ENCODE data around the gene RNF121.

Gene RNF121

DNA sequence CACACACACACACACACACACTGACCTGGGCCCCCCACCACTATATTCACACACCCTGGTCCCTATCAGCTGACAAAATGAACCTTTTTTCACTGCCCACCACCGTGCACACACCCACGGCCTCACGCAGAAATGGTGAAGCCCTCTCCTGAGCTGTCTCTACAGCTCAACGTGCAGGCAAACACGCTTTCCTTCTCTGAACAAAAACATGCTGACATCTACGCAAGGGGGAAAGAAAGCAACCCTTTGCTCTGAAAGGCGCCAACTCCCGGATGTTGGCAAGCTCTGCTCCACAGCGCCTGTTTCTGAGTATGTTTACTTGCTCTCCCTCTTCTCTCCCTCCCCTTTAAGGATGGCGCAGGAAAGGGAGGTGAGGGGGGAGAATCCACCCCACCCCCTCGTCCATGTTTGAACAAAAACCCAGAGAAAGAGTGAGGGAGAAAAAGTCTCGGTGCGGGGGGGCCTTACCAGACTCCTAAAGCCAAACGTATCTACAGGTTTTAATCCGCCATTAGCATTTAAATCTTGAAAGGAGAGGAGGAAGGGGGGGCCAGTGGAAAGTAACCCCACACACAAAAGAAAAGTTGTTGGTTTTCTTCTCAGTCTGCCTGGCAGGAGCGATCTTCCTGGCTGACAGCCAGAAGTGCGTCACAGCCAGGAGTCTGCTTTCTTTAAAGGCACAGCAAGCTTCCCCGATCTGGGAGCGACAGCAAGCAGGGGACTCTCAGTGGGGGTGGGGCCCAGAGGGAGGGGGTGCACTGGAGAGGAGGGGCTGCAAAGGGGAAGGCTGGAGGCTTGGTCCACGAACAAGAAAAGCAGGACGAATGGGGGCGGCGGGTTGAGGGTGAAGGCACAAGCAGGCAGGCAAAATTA, 111.9 kb downstream of the RNF121 start:
- no peaks in the 10 kb centered on the region for H3K9me3 ChIP-seq (replicated peaks; ENCODE audit: insufficient read depth, low read length)
- no peaks in the 10 kb centered on the region for H3K27me3 ChIP-seq (replicated peaks; ENCODE audit: insufficient read depth, low read length)
- H2AFZ ChIP-seq (ENCODE audit: low read length) = 0 out of 2 replicates have a peak overlapping the region, but pooled peaks have one; percentile 30
- H3K36me3 ChIP-seq (replicated peaks; ENCODE audit: insufficient read depth, low read length) = no peaks in the 10 kb centered on the region
- TF ChIP-seq EZH2phosphoT487 (IDR thresholded peaks at IDR 0.05; ENCODE audit: low read length) = no peak
- TF ChIP-seq, protein P1, sequence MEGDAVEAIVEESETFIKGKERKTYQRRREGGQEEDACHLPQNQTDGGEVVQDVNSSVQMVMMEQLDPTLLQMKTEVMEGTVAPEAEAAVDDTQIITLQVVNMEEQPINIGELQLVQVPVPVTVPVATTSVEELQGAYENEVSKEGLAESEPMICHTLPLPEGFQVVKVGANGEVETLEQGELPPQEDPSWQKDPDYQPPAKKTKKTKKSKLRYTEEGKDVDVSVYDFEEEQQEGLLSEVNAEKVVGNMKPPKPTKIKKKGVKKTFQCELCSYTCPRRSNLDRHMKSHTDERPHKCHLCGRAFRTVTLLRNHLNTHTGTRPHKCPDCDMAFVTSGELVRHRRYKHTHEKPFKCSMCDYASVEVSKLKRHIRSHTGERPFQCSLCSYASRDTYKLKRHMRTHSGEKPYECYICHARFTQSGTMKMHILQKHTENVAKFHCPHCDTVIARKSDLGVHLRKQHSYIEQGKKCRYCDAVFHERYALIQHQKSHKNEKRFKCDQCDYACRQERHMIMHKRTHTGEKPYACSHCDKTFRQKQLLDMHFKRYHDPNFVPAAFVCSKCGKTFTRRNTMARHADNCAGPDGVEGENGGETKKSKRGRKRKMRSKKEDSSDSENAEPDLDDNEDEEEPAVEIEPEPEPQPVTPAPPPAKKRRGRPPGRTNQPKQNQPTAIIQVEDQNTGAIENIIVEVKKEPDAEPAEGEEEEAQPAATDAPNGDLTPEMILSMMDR (IDR thresholded peaks at IDR 0.05; ENCODE audit: low read length) = no peak
- no peak for TF ChIP-seq EZH2 (optimal IDR thresholded peaks at IDR 0.05; ENCODE audit: low read depth, low read length)
- DNase-seq = peak; percentile 74
- no peaks in the 10 kb centered on the region for H3K9me2 ChIP-seq (replicated peaks; ENCODE audit: insufficient read depth, low read length)
- peak overlapping the region; percentile 69 for H3K4me3 ChIP-seq (ENCODE audit: low read length)
- 0 out of 2 replicates have a peak, but pooled peaks cover 3% of the 10 kb centered on the region for H4K20me1 ChIP-seq (ENCODE audit: insufficient read depth, low read length)
- H3K4me2 ChIP-seq (ENCODE audit: low read depth, low read length) = peak overlapping the region; percentile 74
- peaks cover 13% of the 10 kb centered on the region for H3F3A ChIP-seq (ENCODE audit: insufficient read depth, low read length)
- peak overlapping the region; percentile 74 for H3K27ac ChIP-seq (ENCODE audit: low read length)
- H3K9ac ChIP-seq (ENCODE audit: low read length) = peak overlapping the region; percentile 67
- peaks cover 100% of the 10 kb centered on the region for H3K79me2 ChIP-seq (ENCODE audit: low read length)
- H3K4me1 ChIP-seq (ENCODE audit: low read length) = peaks cover 26% of the 10 kb centered on the region

DNA sequence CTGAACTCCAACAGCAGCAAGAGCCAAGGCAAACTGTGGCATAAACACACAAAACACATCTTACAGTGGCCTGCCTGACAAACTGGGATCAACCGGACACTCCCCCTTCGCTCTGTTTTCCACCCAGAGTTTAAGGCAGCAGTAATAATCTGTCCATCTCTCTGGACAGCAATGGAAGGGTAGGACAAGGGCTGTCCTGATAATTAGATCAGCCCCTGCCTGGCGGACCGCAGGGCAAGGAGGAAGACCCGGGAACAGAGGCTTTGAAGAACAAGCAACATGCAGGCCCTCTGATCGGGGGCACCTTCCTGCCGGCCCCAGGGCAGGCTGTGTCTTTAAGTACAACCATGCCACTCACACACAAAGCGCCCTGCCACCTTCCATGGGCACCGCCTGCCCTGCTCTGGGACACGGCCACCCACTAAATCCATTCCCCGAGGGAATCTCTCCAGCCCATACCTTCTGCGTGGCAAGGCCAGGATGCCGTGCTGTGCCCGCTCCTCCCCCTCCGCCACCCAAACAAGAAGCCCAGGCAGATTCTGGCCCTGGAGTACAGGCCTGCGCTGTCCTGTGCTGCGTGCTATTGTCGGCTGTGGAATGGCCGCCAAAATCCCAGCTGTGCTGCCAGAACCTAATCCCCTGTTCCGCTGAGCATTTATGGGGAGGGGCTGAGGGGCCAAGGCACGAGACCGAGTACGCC, 112.7 kb downstream of the RNF121 start:
- Histone ChIP-seq H3F3A (ENCODE audit: insufficient read depth, low read length) (peaks cover 13% of the 10 kb centered on the region), H3K79me2 (ENCODE audit: low read length) (peaks cover 100% of the 10 kb centered on the region), H4K20me1 (ENCODE audit: insufficient read depth, low read length) (0 out of 2 replicates have a peak, but pooled peaks cover 3% of the 10 kb centered on the region), H3K27ac (ENCODE audit: low read length) (peak overlapping the region; percentile 74), H3K4me2 (ENCODE audit: low read depth, low read length) (peak overlapping the region; percentile 74), H3K9me2 (replicated peaks; ENCODE audit: insufficient read depth, low read length) (no peaks in the 10 kb centered on the region), H3K36me3 (replicated peaks; ENCODE audit: insufficient read depth, low read length) (no peaks in the 10 kb centered on the region), H3K9ac (ENCODE audit: low read length) (peak overlapping the region; percentile 67), H2AFZ (ENCODE audit: low read length) (peak overlapping the region; percentile 21), H3K27me3 (replicated peaks; ENCODE audit: insufficient read depth, low read length) (no peaks in the 10 kb centered on the region), H3K4me3 (ENCODE audit: low read length) (peak overlapping the region; percentile 69), H3K9me3 (replicated peaks; ENCODE audit: insufficient read depth, low read length) (no peaks in the 10 kb centered on the region), H3K4me1 (ENCODE audit: low read length) (peaks cover 26% of the 10 kb centered on the region)
- TF ChIP-seq EZH2phosphoT487 (IDR thresholded peaks at IDR 0.05; ENCODE audit: low read length) = no peak
- no peak for TF ChIP-seq EZH2 (optimal IDR thresholded peaks at IDR 0.05; ENCODE audit: low read depth, low read length)
- TF ChIP-seq, protein P1 (IDR thresholded peaks at IDR 0.05; ENCODE audit: low read length) = no peak
- peak; percentile 33 for DNase-seq

DNA sequence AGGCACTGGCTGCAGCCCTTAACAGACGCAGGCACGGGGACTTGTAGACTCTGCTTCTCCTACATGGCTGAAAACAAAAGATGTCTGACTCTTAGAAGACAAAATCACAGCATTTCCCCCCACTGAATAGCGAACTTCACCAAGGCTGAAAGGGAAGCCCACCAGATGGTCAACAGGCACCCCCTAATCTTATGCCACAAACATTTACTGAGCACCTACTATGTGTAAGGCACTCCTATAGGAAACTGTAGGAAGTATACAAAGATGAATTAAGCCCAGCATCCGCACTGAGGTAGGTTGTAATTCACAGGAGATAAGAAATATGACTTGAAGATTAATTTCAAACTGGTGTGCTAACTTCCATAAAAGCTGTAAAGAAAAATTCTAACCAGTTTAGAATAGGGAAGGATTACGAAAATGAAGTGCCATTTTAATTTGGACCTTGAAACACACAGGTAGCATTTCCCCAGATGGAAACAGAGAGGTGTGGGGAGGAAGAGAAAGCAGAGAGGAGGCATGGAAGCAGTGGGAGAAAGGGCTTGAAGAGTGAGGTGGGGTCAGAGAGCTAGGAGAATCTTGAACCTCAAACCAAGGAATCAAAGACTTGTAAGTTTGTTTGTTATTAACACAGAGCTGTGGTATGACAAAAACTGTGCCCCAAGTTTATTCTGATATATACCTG, 113.4 kb downstream of the RNF121 start:
- Histone ChIP-seq H2AFZ (ENCODE audit: low read length) (peak overlapping the region; percentile 21; the same call in 1 of the 2 replicates), H3K36me3 (replicated peaks; ENCODE audit: insufficient read depth, low read length) (no peaks in the 10 kb centered on the region), H3K9me3 (replicated peaks; ENCODE audit: insufficient read depth, low read length) (no peaks in the 10 kb centered on the region), H3K4me2 (ENCODE audit: low read depth, low read length) (peak overlapping the region; percentile 74), H3K27ac (ENCODE audit: low read length) (peak overlapping the region; percentile 74; the same call in 1 of the 2 replicates), H3F3A (ENCODE audit: insufficient read depth, low read length) (peaks cover 13% of the 10 kb centered on the region), H4K20me1 (ENCODE audit: insufficient read depth, low read length) (no peaks in the 10 kb centered on the region), H3K79me2 (ENCODE audit: low read length) (peaks cover 97% of the 10 kb centered on the region), H3K4me3 (ENCODE audit: low read length) (peak overlapping the region; percentile 69), H3K9me2 (replicated peaks; ENCODE audit: insufficient read depth, low read length) (no peaks in the 10 kb centered on the region), H3K9ac (ENCODE audit: low read length) (peak overlapping the region; percentile 67; the same call in 1 of the 2 replicates), H3K27me3 (replicated peaks; ENCODE audit: insufficient read depth, low read length) (no peaks in the 10 kb centered on the region), H3K4me1 (ENCODE audit: low read length) (peaks cover 26% of the 10 kb centered on the region)
- no peak for DNase-seq
- no peak for TF ChIP-seq EZH2 (optimal IDR thresholded peaks at IDR 0.05; ENCODE audit: low read depth, low read length)
- TF ChIP-seq, protein P1 (IDR thresholded peaks at IDR 0.05; ENCODE audit: low read length) = no peak
- no peak for TF ChIP-seq EZH2phosphoT487 (IDR thresholded peaks at IDR 0.05; ENCODE audit: low read length)

Data from MM.1S (cell line).